ENCODE results near the gene ATP1A1. TPM values are rescaled to one million over a fixed set of nuclear protein-coding genes. Genes with fewer than 3 reads are reported as not detected.

The ATP1A1 gene
- total RNA-seq, 1 donor from 2014 or later: 192 TPM

DNA sequence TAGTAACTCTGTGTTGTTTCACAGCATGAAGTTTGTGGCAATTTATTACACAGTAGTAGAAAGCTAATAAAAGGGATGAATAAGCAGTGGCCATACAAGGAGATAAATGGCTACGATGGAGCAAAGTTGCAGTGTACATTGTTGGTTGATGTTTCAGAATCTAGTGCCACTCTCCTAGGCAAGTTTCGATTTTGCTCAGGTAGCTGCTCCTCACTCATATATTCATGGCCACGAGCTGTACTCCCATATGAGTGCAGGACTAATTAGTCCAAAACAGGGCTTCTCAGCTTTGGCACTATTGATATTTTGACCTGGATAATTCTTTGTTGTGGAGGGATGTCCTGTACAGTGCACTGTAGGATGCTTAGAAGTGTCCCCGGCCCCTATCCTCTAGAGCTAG is 30.0 kb upstream of the ATP1A1 start:
- no peak for DNase-seq (ENCODE audit: low spot score)

DNA sequence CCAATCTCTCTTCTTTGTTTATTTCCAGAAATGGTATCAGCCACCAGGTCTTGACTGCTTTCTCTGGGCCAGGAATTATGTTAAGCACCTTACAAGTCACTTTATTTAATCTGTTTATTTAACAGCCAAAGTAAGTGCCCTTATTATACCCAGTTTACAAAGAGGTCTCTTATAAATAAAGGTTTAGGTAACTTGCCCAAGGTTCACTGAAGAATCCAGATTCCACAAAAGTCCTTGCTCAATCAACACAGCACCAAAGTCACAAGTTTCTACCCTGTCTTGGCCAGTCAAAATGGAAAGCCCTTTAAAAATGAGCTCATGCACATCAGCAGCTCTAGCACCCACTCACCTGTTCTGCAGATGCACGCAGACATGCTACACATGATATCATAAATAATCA is 28.0 kb upstream of the ATP1A1 start:
- no peak for DNase-seq (ENCODE audit: low spot score)

GRCh38 chr1:116345843-116346242 is 27.2 kb upstream of the ATP1A1 start:
- no peak for DNase-seq (ENCODE audit: low spot score)

- no peak for DNase-seq (ENCODE audit: low spot score)
Observed at GRCh38 chr1:116346943-116347673, 25.9 kb upstream of the ATP1A1 start.

DNA sequence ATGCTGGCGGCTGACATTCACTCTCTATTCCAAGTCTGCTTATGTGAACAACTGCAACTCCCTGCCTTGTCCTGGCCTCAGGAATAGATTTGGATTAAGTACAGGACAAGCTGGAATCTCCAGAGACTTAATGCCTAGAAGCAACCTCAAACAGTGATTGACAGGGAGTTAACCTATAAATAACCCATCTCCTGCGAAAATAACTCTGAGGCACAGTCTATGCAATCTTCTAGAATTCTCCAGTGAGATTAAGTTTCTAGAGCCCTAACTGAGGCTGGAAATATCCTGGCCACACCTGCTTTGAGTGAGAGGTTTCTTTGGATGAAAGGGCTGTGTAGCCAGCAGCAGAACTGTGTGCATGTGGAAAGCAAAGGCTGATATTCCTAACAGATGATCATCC is 25.3 kb upstream of the ATP1A1 start:
- no peak for DNase-seq (ENCODE audit: low spot score)

DNA sequence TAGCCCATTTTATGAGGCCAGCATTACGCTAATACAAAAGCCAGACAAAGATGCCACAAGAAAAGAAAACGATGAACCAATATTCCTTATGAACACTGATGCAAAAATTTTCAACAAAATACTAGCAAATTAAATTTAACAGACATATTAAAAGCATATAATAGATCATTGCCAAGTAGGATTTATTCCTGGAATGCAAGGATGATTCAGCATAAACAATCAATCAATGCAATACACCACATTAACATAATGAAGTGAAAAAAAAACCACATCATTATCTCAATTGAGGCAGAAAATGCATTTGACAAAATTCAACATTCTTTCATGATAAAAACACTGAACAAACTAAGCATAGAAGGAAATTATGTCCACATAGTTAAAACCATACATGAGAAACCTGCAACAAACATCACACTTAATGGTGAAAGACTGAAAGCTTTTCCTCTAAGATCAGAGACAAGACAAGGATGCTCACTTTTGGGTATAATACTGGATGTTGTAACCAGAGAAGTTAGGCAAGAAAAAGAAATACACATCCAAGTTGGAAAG is 22.9 kb upstream of the ATP1A1 start:
- no peak for DNase-seq (ENCODE audit: low spot score)

GRCh38 chr1:116351914-116352313 is 21.1 kb upstream of the ATP1A1 start:
- no peak for DNase-seq (ENCODE audit: low spot score)

- no peak for DNase-seq (ENCODE audit: low spot score)
Observed at GRCh38 chr1:116352349-116352813, 20.7 kb upstream of the ATP1A1 start.

DNA sequence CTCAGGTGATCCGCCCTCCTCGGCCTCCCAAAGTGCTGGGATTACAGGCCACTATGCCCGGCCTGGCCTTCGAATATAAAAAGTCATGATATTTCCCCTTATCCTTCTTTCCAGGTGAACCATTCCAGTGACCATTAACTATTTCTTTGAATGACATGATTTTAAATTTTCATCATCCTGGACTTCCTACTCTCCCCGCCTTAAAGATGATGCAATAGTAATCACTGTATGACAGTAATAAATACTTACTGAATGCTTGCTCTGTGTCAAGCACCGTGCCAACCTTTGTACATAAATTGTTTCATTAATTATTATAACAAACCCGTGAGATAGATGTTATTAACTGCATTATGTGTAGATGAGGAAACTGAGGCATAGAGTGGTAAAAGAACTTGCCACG is 19.9 kb upstream of the ATP1A1 start:
- no peak for DNase-seq (ENCODE audit: low spot score)

- DNase-seq (ENCODE audit: low spot score): no peak
Observed at GRCh38 chr1:116356067-116356466, 17.0 kb upstream of the ATP1A1 start.

- DNase-seq (ENCODE audit: low spot score): no peak
Observed at GRCh38 chr1:116356673-116357072, 16.4 kb upstream of the ATP1A1 start.

DNA sequence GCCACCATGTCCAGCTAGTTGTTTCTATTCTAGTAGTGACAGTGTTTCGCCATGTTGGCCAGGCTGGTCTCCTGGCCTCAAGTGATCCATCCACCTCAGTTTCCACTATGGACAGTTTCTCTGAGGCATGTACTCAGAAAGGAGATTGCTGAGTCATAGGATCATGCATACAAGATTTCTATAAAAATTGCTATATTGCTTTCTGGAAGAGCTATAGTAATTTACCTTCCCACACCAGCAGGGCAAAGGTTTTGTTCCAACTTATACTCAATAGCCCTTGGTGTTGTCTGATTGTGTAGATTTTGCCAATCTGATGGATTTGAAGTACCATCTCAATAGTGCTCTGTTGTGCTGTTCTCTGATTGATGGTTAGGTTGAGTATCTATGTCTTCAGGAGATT is 15.6 kb upstream of the ATP1A1 start:
- no peak for DNase-seq (ENCODE audit: low spot score)

DNA sequence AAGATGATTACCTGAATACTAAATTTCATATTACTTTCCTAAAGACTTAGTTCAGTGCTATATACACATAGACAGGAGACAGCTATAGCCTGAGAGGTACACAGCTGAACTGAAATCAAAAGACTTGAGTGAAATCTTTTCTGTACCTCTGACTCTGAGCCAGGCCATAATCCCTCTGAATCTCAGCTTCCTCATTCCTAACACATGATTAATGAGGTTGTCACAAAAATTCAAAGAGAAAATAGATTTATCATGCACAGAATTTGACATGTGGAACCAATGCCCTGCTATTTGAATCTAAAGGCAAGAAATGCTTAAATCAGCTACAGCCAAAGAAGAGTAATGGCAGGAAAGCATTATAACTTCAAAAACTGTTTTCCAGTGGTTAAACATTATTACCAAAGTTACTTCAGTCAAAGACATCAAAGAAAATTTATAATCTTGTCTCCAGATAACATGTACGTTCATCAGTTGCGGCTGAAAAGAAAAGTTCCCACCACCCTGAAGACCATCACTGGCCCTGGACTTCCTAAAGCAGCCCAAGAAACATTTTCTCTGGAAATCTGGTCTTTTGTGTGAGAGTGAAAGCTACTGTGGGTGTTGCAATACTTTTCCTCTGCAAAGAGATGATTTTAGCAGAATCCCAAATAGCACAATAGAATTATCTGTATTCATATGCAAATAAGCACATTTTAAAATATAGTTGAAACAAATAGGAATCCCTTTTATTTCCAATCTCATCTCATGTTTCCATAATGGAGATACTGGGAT is 13.8 kb upstream of the ATP1A1 start:
- DNase-seq (ENCODE audit: low spot score): no peak

DNA sequence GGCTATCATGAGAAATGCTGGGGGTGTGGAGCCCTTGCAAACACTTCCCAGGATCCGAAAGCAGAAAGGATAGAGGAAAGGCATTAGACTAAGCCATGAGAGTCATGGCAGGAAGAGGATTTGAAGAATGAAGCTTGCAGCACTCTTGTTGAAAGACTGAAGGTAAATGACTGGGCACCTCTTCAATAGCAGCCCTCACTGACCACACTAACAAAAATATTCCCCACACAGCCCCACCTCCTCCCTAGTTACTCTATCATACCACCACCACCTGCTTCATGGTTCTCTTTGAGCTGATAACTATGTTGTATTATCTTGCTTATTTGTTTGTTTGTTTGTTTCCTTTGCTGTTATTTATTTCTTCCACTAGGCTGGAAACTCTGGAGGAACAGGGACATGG is 13.2 kb upstream of the ATP1A1 start:
- DNase-seq (ENCODE audit: low spot score): no peak

DNA sequence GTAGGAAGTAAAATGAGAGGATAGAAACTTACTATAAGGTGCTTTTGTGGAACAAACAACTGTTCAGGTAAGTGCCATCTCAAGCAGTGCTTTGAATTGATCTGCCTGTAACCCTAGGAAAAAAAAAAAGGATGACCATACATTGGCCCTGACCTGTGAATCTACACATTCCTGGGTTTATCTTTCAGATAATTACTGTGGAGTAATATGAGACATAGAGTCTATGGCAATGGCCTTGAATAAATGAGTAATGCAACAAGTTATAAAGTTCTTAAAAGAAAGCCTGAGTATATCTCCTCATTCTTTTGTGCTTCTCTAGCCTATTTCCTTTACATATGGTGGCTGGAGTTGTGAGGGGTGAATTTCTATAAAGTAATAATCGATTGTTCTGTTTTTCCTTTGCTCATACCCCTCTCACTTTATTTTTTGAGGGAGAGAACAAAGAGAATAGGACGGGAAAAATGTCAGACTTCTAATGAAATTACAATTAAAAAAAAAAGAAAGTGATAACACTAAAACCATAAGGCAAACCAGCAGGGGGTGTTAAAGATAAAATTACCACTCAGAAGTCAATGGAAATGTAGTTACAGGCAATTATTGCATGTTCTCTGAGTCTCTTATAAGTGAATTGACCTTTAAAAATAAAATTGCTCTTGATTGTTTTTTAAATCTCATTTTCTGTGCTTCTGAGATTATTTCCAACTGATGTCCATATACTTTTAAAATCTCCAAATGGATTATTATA is 12.4 kb upstream of the ATP1A1 start:
- no peak for DNase-seq (ENCODE audit: low spot score)

- no peak for DNase-seq (ENCODE audit: low spot score)
Observed at GRCh38 chr1:116361648-116362047, 11.4 kb upstream of the ATP1A1 start.

- DNase-seq (ENCODE audit: low spot score): no peak
Observed at GRCh38 chr1:116362050-116362449, 11.0 kb upstream of the ATP1A1 start.

GRCh38 chr1:116365353-116365780 is 7.7 kb upstream of the ATP1A1 start:
- no peak for DNase-seq (ENCODE audit: low spot score)

DNA sequence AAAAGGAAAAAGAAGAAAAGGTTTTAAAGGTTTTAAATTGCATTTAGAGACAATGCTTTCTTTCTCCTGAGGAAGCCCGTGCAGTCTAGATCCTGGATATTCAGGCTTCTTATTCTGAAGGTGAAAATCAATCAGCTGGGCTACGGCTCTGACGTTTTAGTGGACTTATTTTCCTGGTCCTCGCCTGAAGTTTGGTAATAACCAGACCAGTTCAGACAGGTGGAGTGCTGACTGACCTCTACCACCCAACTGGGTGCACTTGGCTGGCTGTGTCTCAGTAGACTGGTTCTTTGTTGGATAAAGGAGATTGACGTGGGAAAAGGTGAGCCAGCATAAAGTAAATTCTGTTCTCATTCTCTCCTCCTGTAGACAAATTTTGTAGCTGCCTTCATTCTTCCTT is 7.2 kb upstream of the ATP1A1 start:
- no peak for DNase-seq (ENCODE audit: low spot score)

- no peak for DNase-seq (ENCODE audit: low spot score)
Observed at GRCh38 chr1:116367256-116367945, 5.6 kb upstream of the ATP1A1 start.

DNA sequence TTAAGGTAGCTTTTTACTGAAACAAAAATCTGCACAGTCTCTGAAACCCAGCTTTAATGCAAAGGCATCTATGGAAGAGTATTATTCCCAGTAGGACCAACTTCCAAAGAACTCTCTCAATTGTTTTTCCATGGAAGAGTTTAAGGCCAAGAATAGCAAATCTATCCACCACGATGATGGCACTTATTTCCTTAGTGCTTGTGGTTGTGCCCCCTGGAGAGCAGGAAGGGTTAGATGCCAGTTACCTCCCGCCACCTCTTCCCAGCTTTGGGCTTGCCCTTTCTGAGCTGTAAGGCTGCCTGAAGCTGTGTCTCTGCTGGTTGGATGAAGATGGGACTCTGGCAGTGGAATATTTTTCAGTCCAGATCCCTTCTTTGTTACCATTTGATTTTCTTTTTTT is 4.8 kb upstream of the ATP1A1 start:
- DNase-seq (ENCODE audit: low spot score): no peak
